Measurements from ENCODE around the gene TANC2.
"Not testable (repeated sequence)": the region's sequence is repeated elsewhere in the genome, so short reads cannot be mapped to it uniquely, and the experiment has no call there.

The TANC2 gene

GRCh38 chr17:62967205-62967529 is 1.1 kb downstream of the TANC2 start:
- Histone ChIP-seq H3K4me3 (peak overlapping the region; percentile 86), H3K9ac (ENCODE audit: insufficient read length) (peak overlapping the region; percentile 68), H3K36me3 (ENCODE audit: insufficient read depth, low read length) (no peaks in the 10 kb centered on the region), H3K27ac (no peak overlapping the region), H3K9me3 (ENCODE audit: low read depth, low read length) (no peaks in the 10 kb centered on the region)
- no peak for DNase-seq (ENCODE audit: low read depth, low spot score)
- TF ChIP-seq EZH2 (IDR thresholded peaks at IDR 0.05) (no peak), POLR2AphosphoS5 (IDR thresholded peaks at IDR 0.05; ENCODE audit: borderline replicate concordance, low read depth, low read length) (no peak)

- TF ChIP-seq EZH2 (IDR thresholded peaks at IDR 0.05) (no peak), FOXP2 (optimal IDR thresholded peaks at IDR 0.05; ENCODE audit: control extremely low read depth, extremely low read length, insufficient read depth) (no peak), POLR2AphosphoS5 (IDR thresholded peaks at IDR 0.05; ENCODE audit: borderline replicate concordance, low read depth, low read length) (no peak)
- Histone ChIP-seq H3K9me3 (ENCODE audit: low read depth, low read length) (no peaks in the 10 kb centered on the region), H3K36me3 (ENCODE audit: insufficient read depth, low read length) (no peaks in the 10 kb centered on the region), H3K9ac (ENCODE audit: insufficient read length) (no peak overlapping the region), H3K4me3 (peak overlapping the region; percentile 86), H3K27ac (no peak overlapping the region)
- DNase-seq (ENCODE audit: low read depth, low spot score): peak; percentile 70
These were observed 2.4 kb downstream of the TANC2 start for GRCh38 chr17:62968445-62968923.

- H3K4me3 ChIP-seq: peak overlapping the region; percentile 25
- no peak for TF ChIP-seq FOXP2 (optimal IDR thresholded peaks at IDR 0.05; ENCODE audit: control extremely low read depth, extremely low read length, insufficient read depth)
- no peak for TF ChIP-seq POLR2AphosphoS5 (IDR thresholded peaks at IDR 0.05; ENCODE audit: borderline replicate concordance, low read depth, low read length)
- TF ChIP-seq EZH2 (IDR thresholded peaks at IDR 0.05): no peak
- no peak for DNase-seq (ENCODE audit: low read depth, low spot score)
- no peaks in the 10 kb centered on the region for H3K36me3 ChIP-seq (ENCODE audit: insufficient read depth, low read length)
- no peaks in the 10 kb centered on the region for H3K9me3 ChIP-seq (ENCODE audit: low read depth, low read length)
- H3K27ac ChIP-seq: peak overlapping the region; percentile 15; the same call in 1 of the 2 replicates
- peak overlapping the region; percentile 6 for H3K9ac ChIP-seq (ENCODE audit: insufficient read length)
These were observed 4.6 kb downstream of the TANC2 start for GRCh38 chr17:62970610-62971009.

- H3K4me3 ChIP-seq: no peak overlapping the region
- H3K36me3 ChIP-seq (ENCODE audit: insufficient read depth, low read length): no peaks in the 10 kb centered on the region
- H3K9me3 ChIP-seq (ENCODE audit: low read depth, low read length): no peaks in the 10 kb centered on the region; the same call in 1 of the 2 replicates
- no peak for DNase-seq (ENCODE audit: low read depth, low spot score)
- no peak overlapping the region for H3K9ac ChIP-seq (ENCODE audit: insufficient read length)
- no peak for TF ChIP-seq EZH2 (IDR thresholded peaks at IDR 0.05)
- no peak for TF ChIP-seq FOXP2 (optimal IDR thresholded peaks at IDR 0.05; ENCODE audit: control extremely low read depth, extremely low read length, insufficient read depth)
- TF ChIP-seq POLR2AphosphoS5 (IDR thresholded peaks at IDR 0.05; ENCODE audit: borderline replicate concordance, low read depth, low read length): no peak
- no peak overlapping the region for H3K27ac ChIP-seq
These were observed 5.8 kb downstream of the TANC2 start for GRCh38 chr17:62971853-62972252.

GRCh38 chr17:62974788-62975187 is 8.8 kb downstream of the TANC2 start:
- DNase-seq (ENCODE audit: low read depth, low spot score): no peak
- Histone ChIP-seq H3K27ac (no peak overlapping the region), H3K4me3 (no peak overlapping the region), H3K9ac (ENCODE audit: insufficient read length) (no peak overlapping the region), H3K9me3 (ENCODE audit: low read depth, low read length) (no peaks in the 10 kb centered on the region; the same call in 1 of the 2 replicates), H3K36me3 (ENCODE audit: insufficient read depth, low read length) (no peaks in the 10 kb centered on the region)
- no peak for TF ChIP-seq FOXP2 (optimal IDR thresholded peaks at IDR 0.05; ENCODE audit: control extremely low read depth, extremely low read length, insufficient read depth)
- TF ChIP-seq EZH2 (IDR thresholded peaks at IDR 0.05): no peak
- no peak for TF ChIP-seq POLR2AphosphoS5 (IDR thresholded peaks at IDR 0.05; ENCODE audit: borderline replicate concordance, low read depth, low read length)

- no peak for DNase-seq (ENCODE audit: low read depth, low spot score)
- TF ChIP-seq EZH2 (IDR thresholded peaks at IDR 0.05) (no peak), POLR2AphosphoS5 (IDR thresholded peaks at IDR 0.05; ENCODE audit: borderline replicate concordance, low read depth, low read length) (no peak), FOXP2 (optimal IDR thresholded peaks at IDR 0.05; ENCODE audit: control extremely low read depth, extremely low read length, insufficient read depth) (no peak)
- no peaks in the 10 kb centered on the region; the same call in 1 of the 2 replicates for H3K9me3 ChIP-seq (ENCODE audit: low read depth, low read length)
These were observed 9.2 kb downstream of the TANC2 start for GRCh38 chr17:62975206-62975605.

GRCh38 chr17:62976643-62977231 is 10.7 kb downstream of the TANC2 start:
- not testable (repeated sequence) for DNase-seq (ENCODE audit: low read depth, low spot score); H3K36me3 ChIP-seq (ENCODE audit: insufficient read depth, low read length); H3K9me3 ChIP-seq (ENCODE audit: low read depth, low read length); H3K4me3 ChIP-seq; H3K9ac ChIP-seq (ENCODE audit: insufficient read length); H3K27ac ChIP-seq

More at GRCh38 chr17:62975206-62975605, 9.2 kb downstream of the TANC2 start:
- H3K9ac ChIP-seq (ENCODE audit: insufficient read length): no peak overlapping the region
- no peaks in the 10 kb centered on the region for H3K36me3 ChIP-seq (ENCODE audit: insufficient read depth, low read length)
- H3K4me3 ChIP-seq: no peak overlapping the region
- H3K27ac ChIP-seq: no peak overlapping the region

GRCh38 chr17:62980842-62981241 is 14.8 kb downstream of the TANC2 start:
- Histone ChIP-seq H3K36me3 (ENCODE audit: insufficient read depth, low read length) (no peaks in the 10 kb centered on the region), H3K9ac (ENCODE audit: insufficient read length) (no peak overlapping the region), H3K27ac (no peak overlapping the region), H3K4me3 (no peak overlapping the region), H3K9me3 (ENCODE audit: low read depth, low read length) (peaks cover 7% of the 10 kb centered on the region; the same call in 1 of the 2 replicates)
- no peak for TF ChIP-seq POLR2AphosphoS5 (IDR thresholded peaks at IDR 0.05; ENCODE audit: borderline replicate concordance, low read depth, low read length)
- no peak for TF ChIP-seq FOXP2 (optimal IDR thresholded peaks at IDR 0.05; ENCODE audit: control extremely low read depth, extremely low read length, insufficient read depth)
- TF ChIP-seq EZH2 (IDR thresholded peaks at IDR 0.05): no peak
- DNase-seq (ENCODE audit: low read depth, low spot score): no peak

GRCh38 chr17:62981933-62982332 is 15.9 kb downstream of the TANC2 start:
- Histone ChIP-seq H3K9ac (ENCODE audit: insufficient read length) (no peak overlapping the region), H3K4me3 (no peak overlapping the region), H3K9me3 (ENCODE audit: low read depth, low read length) (peaks cover 7% of the 10 kb centered on the region; the same call in 1 of the 2 replicates), H3K36me3 (ENCODE audit: insufficient read depth, low read length) (no peaks in the 10 kb centered on the region), H3K27ac (no peak overlapping the region)
- TF ChIP-seq POLR2AphosphoS5 (IDR thresholded peaks at IDR 0.05; ENCODE audit: borderline replicate concordance, low read depth, low read length) (no peak), EZH2 (IDR thresholded peaks at IDR 0.05) (no peak), FOXP2 (optimal IDR thresholded peaks at IDR 0.05; ENCODE audit: control extremely low read depth, extremely low read length, insufficient read depth) (no peak)
- DNase-seq (ENCODE audit: low read depth, low spot score): no peak
